GM23338 (cell line): Measurements from ENCODE around the gene STAM. TPM values are rescaled to one million over a fixed set of nuclear protein-coding genes. Genes with fewer than 3 reads are reported as not detected.
A peak's percentile ranks its signal among the peaks of the same experiment; 100 is the strongest.

Source experiments
- ATAC-seq: fragments of 200-7000 bp; cut with Tn5 transposase; 3 replicates; pipeline ENCODE4 v1.9.1; 2020
- DNase-seq: peaks from one replicate; pipeline ENCODE4 v3.0.0-alpha.2; 2015; ENCODE audit warnings: low spot score
- H2AFZ ChIP-seq: fragments of 200-600 bp; sonication (generic); 2 replicates; pipeline ENCODE4 v1.8.0; 2016; ENCODE audit warnings: antibody characterized with exemption, mild to moderate bottlenecking, moderate library complexity
- H3F3A ChIP-seq: fragments of 200-600 bp; sonication (generic); replicated peaks from 2 replicates; pipeline ENCODE4 v1.8.0; 2017; ENCODE audit warnings: antibody characterized with exemption, mixed run types, low read depth
- H3K27ac ChIP-seq: fragments of 200-600 bp; sonication (generic); 2 replicates; pipeline ENCODE4 v1.6.1; 2016; ENCODE audit warnings: low read depth
- H3K27me3 ChIP-seq: fragments of 200-600 bp; sonication (generic); 2 replicates; pipeline ENCODE4 v1.8.0; 2016; ENCODE audit warnings: mild to moderate bottlenecking, mixed run types, moderate library complexity; ENCODE audit not compliant: insufficient read depth
- H3K36me3 ChIP-seq: fragments of 200-600 bp; sonication (generic); 2 replicates; pipeline ENCODE4 v1.8.0; 2016; ENCODE audit warnings: mild to moderate bottlenecking; ENCODE audit not compliant: insufficient read depth
- H3K4me1 ChIP-seq: fragments of 200-600 bp; sonication (generic); 2 replicates; pipeline ENCODE4 v1.8.0; 2016; ENCODE audit warnings: mild to moderate bottlenecking, moderate library complexity; ENCODE audit not compliant: insufficient read depth
- H3K4me2 ChIP-seq: fragments of 200-600 bp; sonication (generic); 2 replicates; pipeline ENCODE4 v1.7.1; 2017; ENCODE audit warnings: mixed run types
- H3K4me3 ChIP-seq: fragments of 200-600 bp; sonication (generic); 2 replicates; pipeline ENCODE4 v1.6.1; 2016; ENCODE audit warnings: mixed run types
- H3K79me2 ChIP-seq: fragments of 200-600 bp; sonication (generic); replicated peaks from 2 replicates; pipeline ENCODE4 v1.8.0; 2017; ENCODE audit warnings: mild to moderate bottlenecking; ENCODE audit not compliant: insufficient read depth
- H3K9me2 ChIP-seq: fragments of 200-600 bp; sonication (generic); 2 replicates; pipeline ENCODE4 v1.8.0; 2017; ENCODE audit not compliant: insufficient read depth
- H4K20me1 ChIP-seq: fragments of 200-600 bp; sonication (generic); replicated peaks from 2 replicates; pipeline ENCODE4 v1.8.0; 2017; ENCODE audit warnings: mild to moderate bottlenecking; ENCODE audit not compliant: insufficient read depth
- H3K27ac Mint-ChIP-seq: 2 replicates; pipeline ENCODE4 v1.8.0; 2020; ENCODE audit warnings: inconsistent platforms, mild to moderate bottlenecking, moderate library complexity, mixed read lengths
- H3K27me3 Mint-ChIP-seq: 3 replicates; pipeline ENCODE4 v1.8.0; 2022; ENCODE audit warnings: low read depth, mild to moderate bottlenecking, moderate library complexity, mixed read lengths, inconsistent platforms; ENCODE audit not compliant: insufficient read depth, poor library complexity
- H3K36me3 Mint-ChIP-seq: 3 replicates; pipeline ENCODE4 v1.8.0; 2021; ENCODE audit warnings: low read depth, mild to moderate bottlenecking, inconsistent platforms, moderate library complexity, mixed read lengths
- H3K4me1 Mint-ChIP-seq: 3 replicates; pipeline ENCODE4 v1.8.0; 2020; ENCODE audit warnings: mild to moderate bottlenecking, inconsistent platforms, mixed read lengths
- H3K4me3 Mint-ChIP-seq: 3 replicates; pipeline ENCODE4 v1.8.0; 2021; ENCODE audit warnings: moderate library complexity, mild to moderate bottlenecking, inconsistent platforms, mixed read lengths
- H3K9me3 Mint-ChIP-seq: 3 replicates; pipeline ENCODE4 v1.8.0; 2020; ENCODE audit warnings: moderate library complexity, mild to moderate bottlenecking, inconsistent platforms, mixed read lengths
- CREB1 ChIP-seq: fragments of 250-450 bp; sonication (Bioruptor Pico); IDR thresholded peaks from 2 replicates; pipeline ENCODE4 v1.5.0; 2020; ENCODE audit warnings: low read depth, mild to moderate bottlenecking, moderate library complexity
- EZH2 ChIP-seq: fragments of 200-600 bp; sonication (generic); IDR thresholded peaks from one replicate; pipeline ENCODE4 v1.8.0; 2017; ENCODE audit warnings: antibody characterized with exemption, mild to moderate bottlenecking, low read depth; ENCODE audit not compliant: unreplicated experiment
- EZH2phosphoT487 ChIP-seq: fragments of 200-600 bp; sonication (generic); IDR thresholded peaks from one replicate; pipeline ENCODE4 v1.8.1; 2018; ENCODE audit warnings: antibody characterized with exemption; ENCODE audit not compliant: unreplicated experiment
- JUNB ChIP-seq: IDR thresholded peaks from one replicate; pipeline ENCODE4 v1.6.1; 2016; ENCODE audit warnings: antibody characterized with exemption; ENCODE audit not compliant: unreplicated experiment
- NANOG ChIP-seq: IDR thresholded peaks from 2 replicates; pipeline ENCODE4 v1.6.1; 2016; ENCODE audit warnings: antibody characterized with exemption, borderline replicate concordance
- POLR2AphosphoS5 ChIP-seq: IDR thresholded peaks from 2 replicates; pipeline ENCODE4 v1.6.1; 2016; ENCODE audit warnings: antibody characterized with exemption, low read depth
- STAT1 ChIP-seq: IDR thresholded peaks from one replicate; pipeline ENCODE4 v1.6.1; 2016; ENCODE audit warnings: antibody characterized with exemption; ENCODE audit not compliant: unreplicated experiment
- ZNF114 ChIP-seq: fragments of 250-450 bp; sonication (Bioruptor Pico); IDR thresholded peaks from 2 replicates; pipeline ENCODE4 v1.5.0; 2020; ENCODE audit warnings: mild to moderate bottlenecking, moderate library complexity
- ZNF331 ChIP-seq: fragments of 250-450 bp; sonication (Bioruptor Pico); IDR thresholded peaks from 2 replicates; pipeline ENCODE4 v1.5.0; 2020; ENCODE audit warnings: low read depth, mild to moderate bottlenecking, moderate library complexity
- polyA plus RNA-seq: library from polyadenylated mRNA; unstranded; fragments of >200 nt; fragmentation: Nextera tagmentation; extraction: Ambion mirVana; gene quantifications from 2 replicates; pipeline ENCODE4 v1.2.1, GENCODE V29; 2016
- total RNA-seq: library from RNA; depleted of rRNA; stranded (reverse); fragments of >200 nt; shearing (Covaris generic); gene quantifications from 2 replicates; pipeline ENCODE4 v1.2.3, GENCODE V29; 2014
- TF ChIP-seq, protein P1 (sequence below), 2 experiments: fragments of 200-600 bp in 1 of 2; sonication (generic) in 1 of 2; conservative IDR thresholded peaks; 2 replicates each; pipeline versions ENCODE4 v1.5.1 to v1.6.1; 2016 to 2017; ENCODE audit warnings: antibody characterized with exemption in 2 of 2, low read depth in 2 of 2, mild to moderate bottlenecking in 2 of 2, moderate library complexity in 1 of 2
- TF ChIP-seq, protein P2 (sequence below): IDR thresholded peaks from 2 replicates; pipeline ENCODE4 v1.6.1; 2016; ENCODE audit warnings: antibody characterized with exemption
- TF ChIP-seq, protein P3 (sequence below): IDR thresholded peaks from one replicate; pipeline ENCODE4 v1.6.1; 2018; ENCODE audit warnings: antibody characterized with exemption; ENCODE audit not compliant: unreplicated experiment
- TF ChIP-seq, protein P4 (sequence below): fragments of 250-450 bp; sonication (Bioruptor Pico); IDR thresholded peaks from 2 replicates; pipeline ENCODE4 v1.5.0; 2020; ENCODE audit warnings: mild to moderate bottlenecking, moderate library complexity

STAM gene
- total and polyA plus RNA-seq, 2 experiments from 2014 or later: 28.8 to 40.5 TPM

DNA sequence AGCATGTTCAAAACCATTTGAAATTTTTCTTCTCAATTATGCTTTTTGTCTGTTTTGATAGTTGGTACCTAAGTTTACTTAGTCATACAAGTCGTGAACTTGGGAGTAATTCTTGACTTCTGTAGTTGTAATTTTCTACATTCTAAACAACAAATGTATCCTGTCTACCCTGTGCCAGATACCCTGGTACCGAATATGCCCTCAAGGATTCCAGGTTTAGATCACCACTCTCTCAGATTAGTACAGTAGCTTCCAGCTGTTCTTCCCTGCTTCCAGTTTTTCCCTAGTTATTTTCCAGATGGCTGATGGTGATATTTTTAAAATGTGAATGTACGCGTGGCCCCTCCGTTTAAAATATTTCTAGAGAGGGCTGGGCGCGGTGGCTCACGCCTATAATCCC is 6.5 kb downstream of the STAM start:
- Histone ChIP-seq H3K9me2 (no peaks in the 10 kb centered on the region), H3K36me3 (peaks cover 6% of the 10 kb centered on the region; the same call in 1 of the 2 replicates), H3K4me3 (peak overlapping the region; percentile 45), H3K4me2 (peak overlapping the region; percentile 61), H3K4me1 (peaks cover 39% of the 10 kb centered on the region), H4K20me1 (no peaks in the 10 kb centered on the region), H3K27me3 (no peaks in the 10 kb centered on the region), H3F3A (no peaks in the 10 kb centered on the region; the same call in 1 of the 2 replicates), H3K27ac (peak overlapping the region; percentile 97), H2AFZ (no peak overlapping the region), H3K79me2 (peaks cover 97% of the 10 kb centered on the region)
- ATAC-seq: peak; percentile 44
- H3K27me3 Mint-ChIP-seq: no peaks in the 10 kb centered on the region
- peak overlapping the region; percentile 94 for H3K27ac Mint-ChIP-seq
- TF ChIP-seq EZH2: no peak
- TF ChIP-seq, protein P1, sequence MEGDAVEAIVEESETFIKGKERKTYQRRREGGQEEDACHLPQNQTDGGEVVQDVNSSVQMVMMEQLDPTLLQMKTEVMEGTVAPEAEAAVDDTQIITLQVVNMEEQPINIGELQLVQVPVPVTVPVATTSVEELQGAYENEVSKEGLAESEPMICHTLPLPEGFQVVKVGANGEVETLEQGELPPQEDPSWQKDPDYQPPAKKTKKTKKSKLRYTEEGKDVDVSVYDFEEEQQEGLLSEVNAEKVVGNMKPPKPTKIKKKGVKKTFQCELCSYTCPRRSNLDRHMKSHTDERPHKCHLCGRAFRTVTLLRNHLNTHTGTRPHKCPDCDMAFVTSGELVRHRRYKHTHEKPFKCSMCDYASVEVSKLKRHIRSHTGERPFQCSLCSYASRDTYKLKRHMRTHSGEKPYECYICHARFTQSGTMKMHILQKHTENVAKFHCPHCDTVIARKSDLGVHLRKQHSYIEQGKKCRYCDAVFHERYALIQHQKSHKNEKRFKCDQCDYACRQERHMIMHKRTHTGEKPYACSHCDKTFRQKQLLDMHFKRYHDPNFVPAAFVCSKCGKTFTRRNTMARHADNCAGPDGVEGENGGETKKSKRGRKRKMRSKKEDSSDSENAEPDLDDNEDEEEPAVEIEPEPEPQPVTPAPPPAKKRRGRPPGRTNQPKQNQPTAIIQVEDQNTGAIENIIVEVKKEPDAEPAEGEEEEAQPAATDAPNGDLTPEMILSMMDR (conservative IDR thresholded peaks at IDR 0.05; ENCODE audit: low read depth in 2 of 2): no peak
- TF ChIP-seq POLR2AphosphoS5: no peak
- TF ChIP-seq NANOG: no peak
- TF ChIP-seq ZNF114 (CRISPR knock-in tag): no peak
- TF ChIP-seq JUNB: no peak
- TF ChIP-seq STAT1: no peak
- TF ChIP-seq, protein P2, sequence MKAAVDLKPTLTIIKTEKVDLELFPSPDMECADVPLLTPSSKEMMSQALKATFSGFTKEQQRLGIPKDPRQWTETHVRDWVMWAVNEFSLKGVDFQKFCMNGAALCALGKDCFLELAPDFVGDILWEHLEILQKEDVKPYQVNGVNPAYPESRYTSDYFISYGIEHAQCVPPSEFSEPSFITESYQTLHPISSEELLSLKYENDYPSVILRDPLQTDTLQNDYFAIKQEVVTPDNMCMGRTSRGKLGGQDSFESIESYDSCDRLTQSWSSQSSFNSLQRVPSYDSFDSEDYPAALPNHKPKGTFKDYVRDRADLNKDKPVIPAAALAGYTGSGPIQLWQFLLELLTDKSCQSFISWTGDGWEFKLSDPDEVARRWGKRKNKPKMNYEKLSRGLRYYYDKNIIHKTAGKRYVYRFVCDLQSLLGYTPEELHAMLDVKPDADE: no peak
- TF ChIP-seq, protein P3, sequence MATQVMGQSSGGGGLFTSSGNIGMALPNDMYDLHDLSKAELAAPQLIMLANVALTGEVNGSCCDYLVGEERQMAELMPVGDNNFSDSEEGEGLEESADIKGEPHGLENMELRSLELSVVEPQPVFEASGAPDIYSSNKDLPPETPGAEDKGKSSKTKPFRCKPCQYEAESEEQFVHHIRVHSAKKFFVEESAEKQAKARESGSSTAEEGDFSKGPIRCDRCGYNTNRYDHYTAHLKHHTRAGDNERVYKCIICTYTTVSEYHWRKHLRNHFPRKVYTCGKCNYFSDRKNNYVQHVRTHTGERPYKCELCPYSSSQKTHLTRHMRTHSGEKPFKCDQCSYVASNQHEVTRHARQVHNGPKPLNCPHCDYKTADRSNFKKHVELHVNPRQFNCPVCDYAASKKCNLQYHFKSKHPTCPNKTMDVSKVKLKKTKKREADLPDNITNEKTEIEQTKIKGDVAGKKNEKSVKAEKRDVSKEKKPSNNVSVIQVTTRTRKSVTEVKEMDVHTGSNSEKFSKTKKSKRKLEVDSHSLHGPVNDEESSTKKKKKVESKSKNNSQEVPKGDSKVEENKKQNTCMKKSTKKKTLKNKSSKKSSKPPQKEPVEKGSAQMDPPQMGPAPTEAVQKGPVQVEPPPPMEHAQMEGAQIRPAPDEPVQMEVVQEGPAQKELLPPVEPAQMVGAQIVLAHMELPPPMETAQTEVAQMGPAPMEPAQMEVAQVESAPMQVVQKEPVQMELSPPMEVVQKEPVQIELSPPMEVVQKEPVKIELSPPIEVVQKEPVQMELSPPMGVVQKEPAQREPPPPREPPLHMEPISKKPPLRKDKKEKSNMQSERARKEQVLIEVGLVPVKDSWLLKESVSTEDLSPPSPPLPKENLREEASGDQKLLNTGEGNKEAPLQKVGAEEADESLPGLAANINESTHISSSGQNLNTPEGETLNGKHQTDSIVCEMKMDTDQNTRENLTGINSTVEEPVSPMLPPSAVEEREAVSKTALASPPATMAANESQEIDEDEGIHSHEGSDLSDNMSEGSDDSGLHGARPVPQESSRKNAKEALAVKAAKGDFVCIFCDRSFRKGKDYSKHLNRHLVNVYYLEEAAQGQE: no peak
- no peak for TF ChIP-seq ZNF331 (CRISPR knock-in tag)
- no peak for TF ChIP-seq EZH2phosphoT487
- TF ChIP-seq, protein P4, sequence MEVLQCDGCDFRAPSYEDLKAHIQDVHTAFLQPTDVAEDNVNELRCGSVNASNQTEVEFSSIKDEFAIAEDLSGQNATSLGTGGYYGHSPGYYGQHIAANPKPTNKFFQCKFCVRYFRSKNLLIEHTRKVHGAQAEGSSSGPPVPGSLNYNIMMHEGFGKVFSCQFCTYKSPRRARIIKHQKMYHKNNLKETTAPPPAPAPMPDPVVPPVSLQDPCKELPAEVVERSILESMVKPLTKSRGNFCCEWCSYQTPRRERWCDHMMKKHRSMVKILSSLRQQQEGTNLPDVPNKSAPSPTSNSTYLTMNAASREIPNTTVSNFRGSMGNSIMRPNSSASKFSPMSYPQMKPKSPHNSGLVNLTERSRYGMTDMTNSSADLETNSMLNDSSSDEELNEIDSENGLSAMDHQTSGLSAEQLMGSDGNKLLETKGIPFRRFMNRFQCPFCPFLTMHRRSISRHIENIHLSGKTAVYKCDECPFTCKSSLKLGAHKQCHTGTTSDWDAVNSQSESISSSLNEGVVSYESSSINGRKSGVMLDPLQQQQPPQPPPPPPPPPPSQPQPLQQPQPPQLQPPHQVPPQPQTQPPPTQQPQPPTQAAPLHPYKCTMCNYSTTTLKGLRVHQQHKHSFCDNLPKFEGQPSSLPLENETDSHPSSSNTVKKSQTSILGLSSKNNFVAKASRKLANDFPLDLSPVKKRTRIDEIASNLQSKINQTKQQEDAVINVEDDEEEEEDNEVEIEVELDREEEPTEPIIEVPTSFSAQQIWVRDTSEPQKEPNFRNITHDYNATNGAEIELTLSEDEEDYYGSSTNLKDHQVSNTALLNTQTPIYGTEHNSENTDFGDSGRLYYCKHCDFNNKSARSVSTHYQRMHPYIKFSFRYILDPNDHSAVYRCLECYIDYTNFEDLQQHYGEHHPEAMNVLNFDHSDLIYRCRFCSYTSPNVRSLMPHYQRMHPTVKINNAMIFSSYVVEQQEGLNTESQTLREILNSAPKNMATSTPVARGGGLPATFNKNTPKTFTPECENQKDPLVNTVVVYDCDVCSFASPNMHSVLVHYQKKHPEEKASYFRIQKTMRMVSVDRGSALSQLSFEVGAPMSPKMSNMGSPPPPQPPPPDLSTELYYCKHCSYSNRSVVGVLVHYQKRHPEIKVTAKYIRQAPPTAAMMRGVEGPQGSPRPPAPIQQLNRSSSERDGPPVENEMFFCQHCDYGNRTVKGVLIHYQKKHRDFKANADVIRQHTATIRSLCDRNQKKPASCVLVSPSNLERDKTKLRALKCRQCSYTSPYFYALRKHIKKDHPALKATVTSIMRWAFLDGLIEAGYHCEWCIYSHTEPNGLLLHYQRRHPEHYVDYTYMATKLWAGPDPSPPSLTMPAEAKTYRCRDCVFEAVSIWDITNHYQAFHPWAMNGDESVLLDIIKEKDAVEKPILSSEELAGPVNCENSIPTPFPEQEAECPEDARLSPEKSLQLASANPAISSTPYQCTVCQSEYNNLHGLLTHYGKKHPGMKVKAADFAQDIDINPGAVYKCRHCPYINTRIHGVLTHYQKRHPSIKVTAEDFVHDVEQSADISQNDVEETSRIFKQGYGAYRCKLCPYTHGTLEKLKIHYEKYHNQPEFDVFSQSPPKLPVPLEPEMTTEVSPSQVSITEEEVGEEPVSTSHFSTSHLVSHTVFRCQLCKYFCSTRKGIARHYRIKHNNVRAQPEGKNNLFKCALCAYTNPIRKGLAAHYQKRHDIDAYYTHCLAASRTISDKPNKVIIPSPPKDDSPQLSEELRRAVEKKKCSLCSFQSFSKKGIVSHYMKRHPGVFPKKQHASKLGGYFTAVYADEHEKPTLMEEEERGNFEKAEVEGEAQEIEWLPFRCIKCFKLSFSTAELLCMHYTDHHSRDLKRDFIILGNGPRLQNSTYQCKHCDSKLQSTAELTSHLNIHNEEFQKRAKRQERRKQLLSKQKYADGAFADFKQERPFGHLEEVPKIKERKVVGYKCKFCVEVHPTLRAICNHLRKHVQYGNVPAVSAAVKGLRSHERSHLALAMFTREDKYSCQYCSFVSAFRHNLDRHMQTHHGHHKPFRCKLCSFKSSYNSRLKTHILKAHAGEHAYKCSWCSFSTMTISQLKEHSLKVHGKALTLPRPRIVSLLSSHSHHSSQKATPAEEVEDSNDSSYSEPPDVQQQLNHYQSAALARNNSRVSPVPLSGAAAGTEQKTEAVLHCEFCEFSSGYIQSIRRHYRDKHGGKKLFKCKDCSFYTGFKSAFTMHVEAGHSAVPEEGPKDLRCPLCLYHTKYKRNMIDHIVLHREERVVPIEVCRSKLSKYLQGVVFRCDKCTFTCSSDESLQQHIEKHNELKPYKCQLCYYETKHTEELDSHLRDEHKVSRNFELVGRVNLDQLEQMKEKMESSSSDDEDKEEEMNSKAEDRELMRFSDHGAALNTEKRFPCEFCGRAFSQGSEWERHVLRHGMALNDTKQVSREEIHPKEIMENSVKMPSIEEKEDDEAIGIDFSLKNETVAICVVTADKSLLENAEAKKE (CRISPR knock-in tag): no peak
- no peak for TF ChIP-seq CREB1 (CRISPR knock-in tag)
- H3K9me3 Mint-ChIP-seq: peaks cover 20% of the 10 kb centered on the region
- no peak for DNase-seq
- H3K36me3 Mint-ChIP-seq: peaks cover 38% of the 10 kb centered on the region
- peak overlapping the region; percentile 51 for H3K4me3 Mint-ChIP-seq
- H3K4me1 Mint-ChIP-seq: peaks cover 22% of the 10 kb centered on the region
